NCI-H82 treated with DMSO at 0.1 percent for 48 hours (cell line): ENCODE measurements around the gene GPR157.

Source experiments
- DNase-seq: peaks from one replicate; lab custom pipeline; 2025; ENCODE audit not compliant: unreplicated experiment; lab: John Stamatoyannopoulos, UW

Gene GPR157

GRCh38 chr1:9066945-9067807 lies 61.7 kb downstream of the GPR157 start:
- DNase-seq = no peak

GRCh38 chr1:9065213-9065751 lies 63.6 kb downstream of the GPR157 start:
- no peak for DNase-seq

GRCh38 chr1:9062846-9063245 lies 66.1 kb downstream of the GPR157 start:
- DNase-seq = no peak

GRCh38 chr1:9062021-9062471 lies 66.9 kb downstream of the GPR157 start:
- no peak for DNase-seq

DNA sequence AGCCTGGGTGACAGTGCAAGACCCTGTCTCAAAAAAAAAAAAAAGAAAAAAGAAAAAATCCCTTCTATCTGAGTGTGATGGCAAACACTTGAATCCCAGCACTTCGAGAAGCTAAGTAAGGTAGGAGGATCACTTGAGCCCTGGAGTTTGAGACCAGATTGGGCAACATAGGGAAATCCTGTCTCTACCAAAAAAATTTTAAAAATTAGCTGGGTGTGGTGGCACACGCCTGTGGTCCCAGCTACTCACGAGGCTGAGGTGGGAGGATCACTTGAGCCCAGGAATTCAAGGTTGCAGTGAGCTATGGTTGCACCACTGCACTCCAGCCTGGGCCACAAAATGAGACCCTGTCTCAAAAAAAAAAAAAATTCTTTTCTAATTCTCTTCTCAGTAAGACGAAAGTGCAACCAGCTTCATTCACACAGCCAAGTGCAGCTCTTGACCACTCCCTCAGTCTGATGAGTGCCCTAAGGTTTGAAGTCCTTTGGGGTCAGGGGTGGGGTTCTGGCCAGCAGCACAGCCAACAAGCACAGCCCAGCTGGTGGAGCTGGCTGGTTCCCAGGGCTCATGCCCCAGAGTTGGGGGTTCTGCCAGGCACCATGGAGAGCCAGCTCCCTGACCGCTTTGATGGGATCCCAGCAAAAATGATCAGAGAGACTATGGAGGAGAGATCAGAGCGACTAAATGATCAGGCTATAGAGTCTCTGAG lies 67.5 kb downstream of the GPR157 start:
- DNase-seq = no peak

DNA sequence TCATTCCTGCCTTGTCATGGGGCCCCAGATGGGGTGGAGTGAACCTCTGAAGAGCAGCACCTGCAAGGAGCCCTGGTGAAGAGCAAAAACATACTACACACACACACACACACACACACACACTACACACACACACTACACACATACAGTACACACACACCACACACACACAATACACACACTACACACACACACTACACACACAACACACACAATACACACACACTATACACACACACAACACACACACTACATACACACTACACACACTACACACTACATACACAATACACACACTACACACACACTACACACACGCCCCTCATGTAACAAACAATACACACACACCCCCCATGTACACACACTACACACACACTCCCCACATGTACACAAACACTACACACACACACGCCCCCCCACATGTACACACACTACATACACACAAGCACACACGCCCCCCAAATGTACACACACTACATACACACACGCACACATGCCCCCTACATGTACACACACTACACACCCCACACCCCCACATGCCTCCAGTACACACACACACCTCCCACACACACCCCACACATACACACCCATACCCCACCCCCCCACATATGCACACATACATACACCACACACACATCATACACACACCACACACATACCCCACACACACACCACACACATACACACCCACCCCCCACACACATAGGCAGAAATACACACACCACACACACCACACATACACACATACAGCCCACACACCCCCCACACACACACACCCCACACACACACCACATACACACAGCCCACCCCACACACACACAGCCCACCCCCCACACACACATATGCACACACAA lies 68.8 kb downstream of the GPR157 start:
- DNase-seq = no peak

- DNase-seq = no peak
These were observed 70.4 kb downstream of the GPR157 start for GRCh38 chr1:9058465-9058864.

- DNase-seq = no peak
These were observed 71.1 kb downstream of the GPR157 start for GRCh38 chr1:9057851-9058250.

DNA sequence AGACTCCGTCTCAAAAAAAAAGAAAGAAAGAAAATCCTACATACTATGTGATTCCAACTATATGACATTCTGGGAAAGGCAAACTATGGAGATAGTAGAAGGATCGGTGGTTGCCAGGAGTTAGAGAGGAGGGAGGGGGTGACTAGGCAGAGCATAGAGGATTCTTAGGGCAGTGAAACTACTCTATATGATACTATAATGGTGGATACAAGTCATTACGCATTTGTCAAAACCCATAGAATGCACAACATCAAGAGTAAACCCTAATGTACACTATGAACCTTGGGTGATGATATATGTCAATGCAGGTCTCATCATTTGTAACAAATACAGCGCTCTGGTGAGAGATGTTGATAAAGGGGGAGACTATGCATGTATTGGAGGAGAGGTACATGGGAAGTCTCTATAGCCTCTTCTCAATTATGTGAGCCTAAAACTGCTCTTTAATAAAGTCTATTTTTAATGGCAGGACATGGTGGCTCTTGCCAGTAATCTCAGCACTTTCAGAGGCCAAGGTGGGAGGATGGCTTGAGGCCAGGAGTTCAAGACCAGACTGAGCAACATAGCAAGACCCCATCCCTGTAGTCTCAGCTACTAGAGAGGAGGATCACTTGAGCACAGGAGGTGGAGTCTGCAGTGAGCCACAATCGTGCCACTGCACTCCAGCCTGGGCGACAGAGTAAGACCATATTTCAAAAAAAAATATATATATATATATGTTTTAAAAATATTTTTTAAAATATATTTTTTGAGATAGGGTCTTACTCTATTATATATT lies 76.4 kb downstream of the GPR157 start:
- no peak for DNase-seq

DNA sequence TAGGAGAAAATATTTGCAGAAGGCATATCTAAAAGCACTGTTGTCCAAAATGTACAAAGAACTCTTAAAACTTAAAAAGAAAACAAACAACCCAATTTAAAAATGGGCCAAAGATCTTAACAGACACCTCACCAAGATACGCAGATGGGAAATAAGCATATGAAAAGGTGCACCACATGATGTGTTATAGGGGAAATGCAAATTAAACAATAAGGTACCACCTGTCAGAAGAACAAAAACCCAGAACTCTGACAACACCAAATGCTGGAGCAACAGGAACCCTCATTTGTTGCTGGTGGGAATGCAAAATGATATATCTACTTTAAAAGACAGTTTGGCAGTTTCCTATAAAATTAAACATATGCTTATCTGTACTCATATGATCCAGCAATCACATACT lies 77.5 kb downstream of the GPR157 start:
- no peak for DNase-seq

DNA sequence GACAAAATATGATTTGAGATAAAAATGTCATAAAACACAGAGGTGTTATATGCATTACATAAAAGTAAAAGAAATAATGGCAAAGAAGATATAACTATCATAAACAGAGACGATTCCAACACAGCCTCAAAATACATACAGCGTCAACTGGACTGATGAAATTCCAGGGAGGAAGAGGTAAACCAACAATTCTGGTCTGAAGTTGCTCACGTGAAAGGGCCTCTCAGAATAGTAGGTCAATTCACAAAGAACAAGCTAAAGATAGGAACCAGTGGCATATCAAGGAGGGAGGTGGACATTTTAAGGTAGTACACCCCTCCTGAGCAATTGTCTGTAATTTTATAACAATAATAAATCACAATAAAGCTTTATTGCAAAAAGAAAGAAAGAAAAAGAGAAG lies 78.1 kb downstream of the GPR157 start:
- DNase-seq = no peak
